ENCODE results near the gene PNPT1.
"Not testable (repeated sequence)": the region's sequence is repeated elsewhere in the genome, so short reads cannot be mapped to it uniquely, and the experiment has no call there.

PNPT1 gene

GRCh38 chr2:55604027-55604565 lies 89.5 kb downstream of the PNPT1 start:
- in situ Hi-C loops (cut with HindIII; ENCODE audit: low sequenced_read_pairs): no loop called here

DNA sequence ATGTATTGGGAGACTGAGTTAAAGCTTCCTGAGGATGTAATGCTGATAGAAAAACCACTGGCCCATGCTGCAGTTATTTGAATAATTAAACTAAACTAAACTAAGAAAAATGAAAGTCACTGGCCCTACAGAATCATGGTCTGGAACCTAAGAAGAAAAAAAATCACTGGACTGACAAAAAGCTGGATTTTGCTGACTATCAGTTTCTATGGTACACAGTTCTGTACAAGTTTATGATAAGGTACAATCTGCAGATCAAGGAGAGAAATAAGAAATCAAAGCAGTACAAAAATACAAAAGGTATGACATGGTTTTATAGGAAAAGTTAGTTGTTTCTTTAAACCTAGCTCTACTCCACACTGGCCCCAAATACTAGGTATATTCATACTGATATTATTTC lies 91.8 kb downstream of the PNPT1 start:
- in situ Hi-C loops (cut with HindIII; ENCODE audit: low sequenced_read_pairs): no loop called here

DNA sequence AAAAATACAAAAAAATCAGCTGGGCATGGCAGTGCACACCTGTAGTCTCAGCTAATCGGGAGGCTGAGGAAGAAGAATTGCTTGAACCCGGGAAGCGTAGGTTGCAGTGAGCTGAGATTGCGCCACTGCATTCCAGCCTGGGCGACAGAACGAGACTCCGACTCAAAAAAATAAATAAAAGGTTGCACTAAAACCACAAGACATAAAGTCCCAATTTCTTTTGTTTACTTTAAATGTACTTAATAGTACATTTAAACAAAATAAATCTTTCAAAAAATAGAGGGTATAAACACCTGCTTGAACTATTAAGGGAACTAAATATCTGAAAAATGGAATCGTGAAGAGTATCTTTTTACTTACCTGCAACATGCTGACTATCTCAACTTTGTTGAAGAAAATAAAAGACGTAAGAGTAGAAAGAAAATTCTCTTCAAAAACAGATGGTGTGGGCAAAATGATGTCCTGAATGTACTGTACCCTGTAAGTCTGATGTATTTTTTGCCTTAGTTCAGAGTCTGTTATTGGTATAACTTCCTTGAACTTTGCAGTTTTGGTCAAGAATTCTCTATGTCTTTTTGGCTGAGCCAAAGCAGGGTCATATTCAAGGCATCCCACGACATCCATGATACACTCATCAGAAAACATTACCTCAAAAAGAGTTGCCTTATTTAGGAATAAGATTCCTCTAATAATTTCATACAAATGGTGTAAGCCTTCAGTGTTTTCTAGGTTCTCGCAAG lies 95.4 kb downstream of the PNPT1 start:
- in situ Hi-C loops (cut with HindIII; ENCODE audit: low sequenced_read_pairs): no loop called here

DNA sequence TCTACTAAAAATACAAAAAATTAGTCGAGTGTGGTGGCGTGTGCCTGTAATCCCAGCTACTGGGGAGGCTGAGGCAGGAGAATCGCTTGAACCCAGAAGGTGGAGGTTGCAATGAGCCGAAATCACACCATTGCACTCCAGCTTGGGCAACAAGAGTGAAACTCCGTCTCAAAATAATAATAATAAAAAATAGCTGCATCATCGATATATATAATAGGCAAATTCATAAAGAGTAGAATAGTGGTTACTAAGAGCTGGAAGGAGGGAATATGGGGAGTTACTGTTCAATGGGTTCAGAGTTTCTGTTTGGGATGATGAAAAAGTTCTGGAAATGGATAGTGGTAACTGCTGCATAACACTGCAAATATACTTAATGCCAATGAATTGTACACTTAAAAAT lies 96.8 kb downstream of the PNPT1 start:
- in situ Hi-C loops (cut with HindIII; ENCODE audit: low sequenced_read_pairs): not testable (repeated sequence)

GRCh38 chr2:55595536-55595935 lies 98.1 kb downstream of the PNPT1 start:
- in situ Hi-C loops (cut with HindIII; ENCODE audit: low sequenced_read_pairs): no loop called here

- in situ Hi-C loops (cut with HindIII; ENCODE audit: low sequenced_read_pairs): no loop called here
Measured at GRCh38 chr2:55592130-55592529, 101.5 kb downstream of the PNPT1 start.

GRCh38 chr2:55590810-55591440 lies 102.7 kb downstream of the PNPT1 start:
- in situ Hi-C loops (cut with HindIII; ENCODE audit: low sequenced_read_pairs): no loop called here

- in situ Hi-C loops (cut with HindIII; ENCODE audit: low sequenced_read_pairs): no loop called here
Measured at GRCh38 chr2:55585451-55586080, 108.1 kb downstream of the PNPT1 start.
